HG03520 (cell line): Measurements from ENCODE around the gene DUSP22.
A peak's percentile ranks its signal among the peaks of the same experiment; 100 is the strongest.

ENCODE experiments used
- ATAC-seq: cut with Tn5 transposase; IDR thresholded peaks from one replicate; pipeline ENCODE4 v1.9.1; 2021; ENCODE audit warnings: mild to moderate bottlenecking, moderate library complexity; ENCODE audit not compliant: unreplicated experiment

DUSP22 gene

GRCh38 chr6:391559-392440 lies 99.5 kb downstream of the DUSP22 start, which contains the start of gene IRF4:
Gene IRF4, plus strand, starts transcription at chr6:391752. Its CDS starts 1,401 bp downstream, at chr6:393153.
- peak; percentile 42 for ATAC-seq

DNA sequence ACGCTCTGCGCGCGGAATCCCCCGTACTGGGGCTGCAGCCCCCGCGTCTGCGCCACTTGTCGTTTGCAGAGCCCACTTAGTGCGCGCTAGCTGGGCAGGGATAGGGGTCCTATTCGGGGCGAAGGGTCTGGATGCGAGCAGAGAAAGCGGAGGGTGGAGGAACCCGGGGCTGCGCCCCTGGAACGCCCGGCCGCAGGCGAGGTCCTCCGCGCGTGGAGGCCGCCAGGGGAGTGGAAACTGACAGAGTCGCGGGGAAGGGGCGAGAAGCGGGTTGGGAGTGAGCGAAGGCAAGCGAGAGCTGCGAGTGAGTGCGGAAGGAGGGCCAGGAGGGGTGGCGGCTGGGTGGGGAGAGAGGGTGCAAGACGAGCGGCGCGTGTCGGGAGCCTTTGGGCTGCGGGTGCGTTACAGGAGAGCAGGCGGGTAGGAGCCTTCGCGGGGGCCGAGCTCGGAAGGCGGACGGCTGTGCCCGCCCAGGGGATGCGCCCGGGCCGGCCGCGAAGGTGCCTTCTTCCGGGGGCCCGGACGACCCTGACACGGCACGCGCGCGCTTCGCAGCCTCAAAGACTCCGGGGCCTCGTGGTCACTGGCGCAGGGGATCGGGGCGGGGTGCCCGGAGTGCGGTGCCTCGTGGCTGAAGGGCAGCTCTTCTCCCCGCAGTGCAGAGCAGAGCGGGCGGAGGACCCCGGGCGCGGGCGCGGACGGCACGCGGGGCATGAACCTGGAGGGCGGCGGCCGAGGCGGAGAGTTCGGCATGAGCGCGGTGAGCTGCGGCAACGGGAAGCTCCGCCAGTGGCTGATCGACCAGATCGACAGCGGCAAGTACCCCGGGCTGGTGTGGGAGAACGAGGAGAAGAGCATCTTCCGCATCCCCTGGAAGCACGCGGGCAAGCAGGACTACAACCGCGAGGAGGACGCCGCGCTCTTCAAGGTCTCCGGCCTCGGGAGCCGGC lies 100.4 kb downstream of the DUSP22 start:
- no peak for ATAC-seq

- ATAC-seq, result no peak
Observed at GRCh38 chr6:393391-394221, 101.3 kb downstream of the DUSP22 start.

- ATAC-seq, result no peak
Observed at GRCh38 chr6:394641-395289, 102.5 kb downstream of the DUSP22 start.

DNA sequence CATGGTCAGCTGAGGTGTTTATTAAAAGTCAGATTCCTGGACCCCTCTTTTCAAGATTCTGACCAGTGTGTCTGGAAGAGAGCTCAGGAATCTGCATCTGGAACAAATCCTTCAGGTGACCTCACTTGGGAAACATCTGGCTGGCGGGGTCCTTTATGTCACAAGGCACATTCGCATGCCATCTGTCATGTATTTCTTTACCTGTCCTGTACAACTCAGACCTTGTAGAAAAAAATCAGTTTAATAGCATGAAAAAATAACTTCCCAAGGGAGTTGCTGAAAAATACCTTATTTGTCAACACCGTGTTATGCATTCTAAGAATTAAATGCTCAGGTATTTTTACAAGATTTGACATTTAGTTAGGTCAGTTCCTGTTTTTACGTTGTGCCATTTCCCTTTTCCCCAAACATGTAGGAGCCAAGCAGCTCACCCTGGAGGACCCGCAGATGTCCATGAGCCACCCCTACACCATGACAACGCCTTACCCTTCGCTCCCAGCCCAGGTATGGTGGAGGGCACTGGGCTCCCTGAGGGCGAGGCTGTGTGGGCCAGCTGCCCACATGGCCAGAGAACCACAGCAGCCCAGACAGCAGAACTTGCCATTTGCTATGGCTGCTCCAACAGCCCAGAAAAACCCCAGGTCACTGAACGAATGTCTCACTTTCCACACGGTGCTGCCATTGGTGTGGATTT lies 103.3 kb downstream of the DUSP22 start:
- ATAC-seq, result no peak

- ATAC-seq, result no peak
Observed at GRCh38 chr6:396126-396520, 103.8 kb downstream of the DUSP22 start.

GRCh38 chr6:397056-397455 lies 104.8 kb downstream of the DUSP22 start:
- ATAC-seq, result no peak

DNA sequence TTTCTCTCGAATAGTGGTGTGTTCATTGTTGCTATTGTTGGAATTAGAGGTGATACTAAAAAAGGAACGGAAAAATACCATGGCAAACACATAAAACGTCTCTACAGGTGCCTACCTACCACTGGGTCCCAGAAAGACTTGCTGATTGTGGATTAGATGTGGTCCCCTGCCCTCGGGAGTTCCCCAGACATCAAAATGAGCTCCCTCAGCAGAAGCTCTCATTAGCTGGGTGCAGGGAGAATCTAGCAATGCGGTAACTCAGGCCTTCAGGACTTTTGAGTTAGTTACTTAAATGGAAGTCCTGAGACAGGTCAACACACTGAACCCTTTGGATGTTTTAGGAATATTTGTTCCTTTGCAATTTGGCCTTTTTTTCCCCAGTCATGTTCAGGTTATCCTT lies 105.3 kb downstream of the DUSP22 start:
- no peak for ATAC-seq

DNA sequence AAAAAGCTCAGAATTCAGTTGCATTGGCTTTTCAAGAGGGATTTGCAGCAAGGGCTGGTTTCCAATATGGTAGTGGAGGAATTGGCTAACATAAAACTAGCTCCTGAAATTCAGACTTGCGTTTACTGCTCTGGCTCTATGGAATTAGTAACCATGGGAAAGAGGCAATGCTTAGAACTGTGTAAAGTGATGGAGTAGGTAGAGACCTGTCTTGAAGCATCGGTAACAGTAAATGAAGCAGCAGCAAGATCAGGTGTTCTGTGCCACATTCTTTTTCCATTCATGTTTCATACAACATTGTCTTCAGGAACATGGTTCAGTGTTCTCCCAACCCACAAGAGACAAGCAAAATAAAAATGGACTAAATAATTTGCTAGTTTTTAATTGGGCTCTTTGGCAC lies 105.8 kb downstream of the DUSP22 start:
- ATAC-seq, result no peak

GRCh38 chr6:398558-399078 lies 106.3 kb downstream of the DUSP22 start:
- ATAC-seq, result no peak

DNA sequence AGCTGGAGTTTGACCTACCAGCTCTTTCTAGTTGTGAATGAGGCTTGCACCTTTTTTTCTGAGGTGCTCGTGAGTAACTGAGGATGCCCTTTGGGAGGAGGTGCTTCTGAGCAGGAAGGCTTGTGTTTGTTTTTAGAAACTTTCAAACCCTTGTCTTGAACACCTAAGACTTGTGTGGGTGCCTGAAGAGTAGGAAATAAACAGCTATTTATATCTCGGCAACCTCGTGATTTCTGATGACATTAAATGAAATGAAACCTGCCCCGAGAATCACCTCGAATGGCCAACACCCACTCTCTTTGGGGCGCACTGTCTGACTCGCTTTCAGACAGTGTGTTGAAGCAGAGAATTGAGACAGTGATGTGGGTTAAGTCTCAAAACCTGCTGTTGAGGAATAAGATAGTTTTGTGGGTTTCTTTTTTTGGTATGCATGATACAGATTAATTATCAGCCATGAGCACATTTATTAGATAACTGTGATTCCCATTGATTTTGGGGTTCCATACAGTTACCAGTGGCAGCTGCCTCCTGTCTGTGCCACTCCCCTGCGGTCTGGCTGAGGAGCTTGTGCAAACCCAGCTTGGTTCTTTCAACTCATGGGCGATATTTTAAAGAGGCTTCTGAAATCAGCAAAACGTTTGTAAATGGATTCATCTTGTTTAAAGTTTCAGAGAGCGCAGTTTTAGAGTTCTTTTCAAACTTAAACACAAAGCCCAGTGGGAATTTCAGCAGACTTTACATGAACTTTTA lies 107.7 kb downstream of the DUSP22 start:
- ATAC-seq, result peak; percentile 33

DNA sequence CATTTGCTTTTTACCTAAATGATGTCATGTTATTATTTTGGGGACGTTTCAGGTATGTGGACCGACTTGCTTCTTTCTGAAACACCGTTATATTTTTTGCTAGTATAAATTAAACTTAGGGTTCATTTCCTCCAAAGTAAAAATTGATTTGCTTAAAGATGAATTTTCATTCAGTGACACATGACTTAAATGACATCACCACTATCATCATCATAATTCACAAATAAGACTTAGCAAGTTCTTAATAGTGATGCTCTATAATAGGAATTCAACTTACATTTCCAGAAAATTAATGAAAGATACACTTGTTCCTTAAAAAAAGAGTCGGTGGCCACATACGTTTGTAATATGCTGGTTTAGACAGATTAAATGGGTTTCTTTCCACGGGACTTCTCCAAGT lies 108.5 kb downstream of the DUSP22 start:
- ATAC-seq, result no peak
